Small intestine (tissue), 7 donors: ENCODE results near the gene ARHGEF4. TPM values are rescaled to one million over a fixed set of nuclear protein-coding genes. Genes with fewer than 3 reads are reported as not detected.
A peak's percentile ranks its signal among the peaks of the same experiment; 100 is the strongest.

Experiments
- DNase-seq, 2 donors: peaks; one replicate each; pipeline versions ENCODE4 v3.0.0 to v3.0.0-alpha.2; 2013
- FAIRE-seq: peaks from 2 replicates; lab custom pipeline; 2012; peaks lifted over from hg19 to GRCh38; lab: Jason Lieb, UNC
- H3K27ac ChIP-seq, 3 donors: one replicate each; pipeline ENCODE4 v1.5.1; 2013; ENCODE audit warnings: low read length in 2 of 3, mild to moderate bottlenecking in 2 of 3, control low read depth in 1 of 3, inconsistent platforms in 1 of 3, low read depth in 1 of 3, moderate library complexity in 1 of 3
- H3K27me3 ChIP-seq, 3 donors: one replicate each; pipeline ENCODE4 v1.6.1; 2013; ENCODE audit warnings: low read length in 3 of 3, inconsistent platforms in 1 of 3; ENCODE audit not compliant: control insufficient read depth in 3 of 3, insufficient read depth in 3 of 3
- H3K36me3 ChIP-seq, 3 donors: one replicate each; pipeline ENCODE4 v1.6.1; 2013; ENCODE audit warnings: low read length in 3 of 3, inconsistent platforms in 1 of 3, low read depth in 1 of 3, mild to moderate bottlenecking in 1 of 3, moderate library complexity in 1 of 3; ENCODE audit not compliant: control insufficient read depth in 3 of 3, insufficient read depth in 2 of 3
- H3K4me1 ChIP-seq, 3 donors: one replicate each; pipeline ENCODE4 v1.6.1; 2013; ENCODE audit warnings: low read length in 2 of 3, inconsistent platforms in 1 of 3, low read depth in 1 of 3, mild to moderate bottlenecking in 1 of 3, moderate library complexity in 1 of 3; ENCODE audit not compliant: control insufficient read depth in 3 of 3, insufficient read depth in 2 of 3
- H3K4me3 ChIP-seq, 3 donors: one replicate each; pipeline ENCODE4 v1.5.1; 2013; ENCODE audit warnings: low read length in 3 of 3, control low read depth in 1 of 3, inconsistent platforms in 1 of 3, low read depth in 1 of 3, mild to moderate bottlenecking in 1 of 3, moderate library complexity in 1 of 3
- H3K9me3 ChIP-seq, 2 donors: one replicate each; pipeline ENCODE4 v1.6.1; 2013; ENCODE audit warnings: low read depth in 1 of 2, low read length in 1 of 2; ENCODE audit not compliant: control insufficient read depth in 2 of 2, insufficient read depth in 1 of 2
- WGBS, 3 donors: extraction: QIAGEN DNeasy Blood & Tissue Kit; methylation state at CpG; one replicate each; pipeline ENCODE4 v1.1.7; 2013; 5-methylcytosine and 5-hydroxymethylcytosine counted together
- polyA plus RNA-seq, 4 donors: library from polyadenylated mRNA; stranded (reverse) in 3 of 4; unstranded in 1 of 4; fragments of 200-250 nt in 3 of 4; fragments of 120-200 nt in 1 of 4; gene quantifications; one replicate each; pipeline versions ENCODE4 v1.2.1 to v1.2.3, GENCODE V29; 2013
- donor health status: healthy with polysubstance abuse.
- donor health status: control.
- donor health status: control.
- donor health status: Bipolar disorder and iron deficiency.
- donor health status: healthy.

ARHGEF4 gene
- polyA plus RNA-seq, 4 donors: 0.22 to 2.8 (median 0.83) TPM; not detected in 1

GRCh38 chr2:130869441-130870160 is 32.9 kb downstream of the ARHGEF4 start:
- FAIRE-seq: no peak

GRCh38 chr2:130870161-130870485 is 33.4 kb downstream of the ARHGEF4 start:
- no peaks in the 10 kb centered on the region for H3K9me3 ChIP-seq
- DNase-seq: no peak
- H3K36me3 ChIP-seq: no peaks in the 10 kb centered on the region
- no peak overlapping the region for H3K27ac ChIP-seq
- no peak for FAIRE-seq
- peaks cover 0 to 3% (median 0%) of the 10 kb centered on the region in 3 donors for H3K27me3 ChIP-seq
- no peak overlapping the region for H3K4me3 ChIP-seq
- no peaks in the 10 kb centered on the region for H3K4me1 ChIP-seq
- WGBS, 3 donors: 74 to 85% (median 81%) methylated on average over 5 of the region's 5 CpGs

More at GRCh38 chr2:130869441-130870160, 32.9 kb downstream of the ARHGEF4 start:
- no peaks in the 10 kb centered on the region for H3K4me1 ChIP-seq
- H3K9me3 ChIP-seq: no peaks in the 10 kb centered on the region
- no peak for DNase-seq
- H3K4me3 ChIP-seq: no peak overlapping the region
- H3K27ac ChIP-seq: no peak overlapping the region
- peaks cover 0 to 3% (median 0%) of the 10 kb centered on the region in 3 donors for H3K27me3 ChIP-seq
- no peaks in the 10 kb centered on the region for H3K36me3 ChIP-seq
- 77 to 86% (median 85%) methylated on average over 18 of the region's 18 CpGs for WGBS, 3 donors

- H3K4me3 ChIP-seq: no peak overlapping the region
- H3K27me3 ChIP-seq: peaks cover 0 to 3% (median 0%) of the 10 kb centered on the region in 3 donors
- DNase-seq (no peak), FAIRE-seq (no peak)
- H3K9me3 ChIP-seq: peaks cover 0 to 4% of the 10 kb centered on the region in 2 donors
- no peaks in the 10 kb centered on the region for H3K36me3 ChIP-seq
- no peak overlapping the region for H3K27ac ChIP-seq
- WGBS, 3 donors: 80 to 82% (median 81%) methylated on average over 7 of the region's 7 CpGs
- no peaks in the 10 kb centered on the region for H3K4me1 ChIP-seq
Observed at GRCh38 chr2:130870779-130871178, 34.1 kb downstream of the ARHGEF4 start.

- peaks cover 0 to 4% of the 10 kb centered on the region in 2 donors for H3K9me3 ChIP-seq
- H3K4me3 ChIP-seq: no peak overlapping the region
- no peaks in the 10 kb centered on the region for H3K4me1 ChIP-seq
- FAIRE-seq: no peak
- peaks cover 0 to 3% (median 0%) of the 10 kb centered on the region in 3 donors for H3K27me3 ChIP-seq
- 83 to 85% (median 84%) methylated on average over 20 of the region's 20 CpGs for WGBS, 3 donors
- no peak overlapping the region for H3K27ac ChIP-seq
- no peak for DNase-seq
- H3K36me3 ChIP-seq: no peaks in the 10 kb centered on the region
Observed at GRCh38 chr2:130871843-130872740, 35.4 kb downstream of the ARHGEF4 start.

- 70 to 75% (median 72%) methylated on average over 6 of the region's 6 CpGs for whole genome bisulfite sequencing, 3 donors
- FAIRE-seq: no peak
Observed at GRCh38 chr2:130872741-130873125, 36.0 kb downstream of the ARHGEF4 start.

GRCh38 chr2:130873700-130874346 is 37.1 kb downstream of the ARHGEF4 start:
- 33 to 41% (median 38%) methylated on average over 9 of the region's 9 CpGs for WGBS, 3 donors
- FAIRE-seq: no peak
- H3K27ac ChIP-seq: no peak overlapping the region

More at GRCh38 chr2:130872741-130873125, 36.0 kb downstream of the ARHGEF4 start:
- Histone ChIP-seq H3K9me3 (peaks cover 0 to 4% of the 10 kb centered on the region in 2 donors), H3K4me3 (no peak overlapping the region), H3K27me3 (peaks cover 0 to 3% (median 0%) of the 10 kb centered on the region in 3 donors), H3K27ac (no peak overlapping the region), H3K36me3 (no peaks in the 10 kb centered on the region), H3K4me1 (no peaks in the 10 kb centered on the region)
- no peak for DNase-seq

GRCh38 chr2:130874512-130874911 is 37.8 kb downstream of the ARHGEF4 start:
- Histone ChIP-seq H3K9me3 (peaks cover 0 to 7% of the 10 kb centered on the region in 2 donors), H3K27me3 (no peaks in the 10 kb centered on the region), H3K36me3 (no peaks in the 10 kb centered on the region), H3K27ac (no peak overlapping the region), H3K4me1 (no peaks in the 10 kb centered on the region), H3K4me3 (no peak overlapping the region)
- DNase-seq: no peak
- 69 to 85% (median 80%) methylated on average over 3 of the region's 3 CpGs for WGBS, 3 donors
- no peak for FAIRE-seq

More at GRCh38 chr2:130873700-130874346, 37.1 kb downstream of the ARHGEF4 start:
- Histone ChIP-seq H3K4me3 (no peak overlapping the region), H3K36me3 (no peaks in the 10 kb centered on the region), H3K4me1 (no peaks in the 10 kb centered on the region), H3K27me3 (peaks cover 0 to 2% (median 0%) of the 10 kb centered on the region in 3 donors), H3K9me3 (peaks cover 0 to 7% of the 10 kb centered on the region in 2 donors)
- DNase-seq: peak; percentile 69 to 70

- Histone ChIP-seq H3K36me3 (no peaks in the 10 kb centered on the region), H3K9me3 (peaks cover 0 to 7% of the 10 kb centered on the region in 2 donors), H3K4me3 (no peak overlapping the region), H3K4me1 (no peaks in the 10 kb centered on the region), H3K27ac (no peak overlapping the region), H3K27me3 (no peaks in the 10 kb centered on the region)
- 77 to 88% (median 80%) methylated on average over 9 of the region's 9 CpGs for WGBS, 3 donors
- no peak for DNase-seq
- FAIRE-seq: no peak
Observed at GRCh38 chr2:130875935-130876334, 39.2 kb downstream of the ARHGEF4 start.
